HUES48 (cell line): ENCODE measurements around the gene GRK4.

ENCODE experiments used
- H3K27ac ChIP-seq: one replicate; pipeline ENCODE4 v1.7.0; 2013; ENCODE audit warnings: low read depth, low read length, inconsistent platforms
- H3K27me3 ChIP-seq: 2 replicates; pipeline ENCODE4 v1.6.1; 2013; ENCODE audit warnings: mild to moderate bottlenecking, low read length; ENCODE audit not compliant: control insufficient read depth, insufficient read depth
- H3K36me3 ChIP-seq: 2 replicates; pipeline ENCODE4 v1.6.1; 2013; ENCODE audit warnings: low read length; ENCODE audit not compliant: control insufficient read depth, insufficient read depth
- H3K4me1 ChIP-seq: 2 replicates; pipeline ENCODE4 v1.6.1; 2013; ENCODE audit warnings: mild to moderate bottlenecking, low read length; ENCODE audit not compliant: control insufficient read depth, insufficient read depth
- H3K4me3 ChIP-seq: 2 replicates; pipeline ENCODE4 v1.5.1; 2013; ENCODE audit warnings: mild to moderate bottlenecking, low read depth, low read length
- H3K9ac ChIP-seq: 2 replicates; pipeline ENCODE4 v1.6.1; 2013; ENCODE audit warnings: mild to moderate bottlenecking, low read depth, low read length, moderate library complexity
- H3K9me3 ChIP-seq: 2 replicates; pipeline ENCODE4 v1.6.1; 2013; ENCODE audit warnings: low read length; ENCODE audit not compliant: control insufficient read depth, insufficient read depth

Gene GRK4

DNA sequence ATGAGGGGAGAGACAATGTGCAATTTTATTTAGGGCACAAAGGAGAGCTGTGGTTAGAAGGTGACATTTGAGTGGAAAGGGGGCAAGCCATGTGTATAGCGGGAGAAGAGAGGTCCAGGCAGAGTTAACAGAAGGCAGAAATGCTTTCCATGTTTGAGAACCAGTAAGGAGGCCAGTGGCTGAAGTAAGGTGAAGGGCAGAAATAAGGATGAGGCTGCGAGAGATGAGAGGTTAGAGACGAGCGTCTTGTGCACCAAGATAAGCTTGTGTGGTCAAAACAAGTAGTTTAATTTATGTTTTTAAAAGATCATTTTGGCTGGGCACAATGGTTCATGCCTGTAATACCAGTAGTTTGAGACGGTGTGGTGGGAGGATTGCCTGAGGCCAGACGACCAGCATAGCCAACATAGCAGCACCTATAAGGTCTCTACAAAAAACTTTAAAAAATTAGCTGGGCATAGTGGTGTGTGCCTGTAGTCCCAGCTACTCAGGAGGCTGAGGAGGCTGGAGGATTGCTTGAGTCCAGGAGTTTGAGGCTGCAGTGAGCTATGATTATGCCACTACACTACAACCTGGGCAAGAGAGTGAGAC, 119.6 kb downstream of the GRK4 start:
- Histone ChIP-seq H3K27ac (no peak overlapping the region), H3K9me3 (no peaks in the 10 kb centered on the region), H3K4me1 (no peaks in the 10 kb centered on the region), H3K27me3 (no peaks in the 10 kb centered on the region), H3K4me3 (no peak overlapping the region), H3K9ac (no peak overlapping the region), H3K36me3 (peaks cover 13% of the 10 kb centered on the region)

DNA sequence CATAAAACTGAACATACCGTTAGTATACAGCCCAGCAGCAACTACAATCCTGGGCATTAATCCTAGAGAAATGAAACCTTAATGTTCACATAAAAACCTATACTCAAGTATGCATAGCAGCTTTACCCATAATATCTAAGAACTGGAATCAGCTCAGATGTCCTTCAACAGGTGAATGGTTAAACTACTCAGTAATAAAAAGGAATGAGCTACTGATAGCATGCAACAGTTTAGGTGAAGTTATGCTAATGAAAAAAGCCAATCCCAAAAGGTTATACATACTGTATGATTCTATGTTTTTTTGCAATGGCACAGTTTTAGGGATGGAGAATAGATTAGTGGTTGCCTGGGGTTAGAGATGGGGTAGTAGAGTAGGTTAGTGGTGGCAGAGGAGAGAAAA, 120.4 kb downstream of the GRK4 start:
- Histone ChIP-seq H3K27ac (no peak overlapping the region), H3K4me1 (no peaks in the 10 kb centered on the region), H3K36me3 (peaks cover 17% of the 10 kb centered on the region), H3K27me3 (no peaks in the 10 kb centered on the region), H3K9me3 (no peaks in the 10 kb centered on the region), H3K4me3 (no peak overlapping the region), H3K9ac (no peak overlapping the region)

GRCh38 chr4:3085948-3086670, 122.7 kb downstream of the GRK4 start:
- H3K9me3 ChIP-seq = no peaks in the 10 kb centered on the region
- no peak overlapping the region for H3K9ac ChIP-seq
- H3K4me3 ChIP-seq = no peak overlapping the region
- peaks cover 34% of the 10 kb centered on the region for H3K36me3 ChIP-seq
- no peaks in the 10 kb centered on the region for H3K4me1 ChIP-seq
- no peak overlapping the region for H3K27ac ChIP-seq
- H3K27me3 ChIP-seq = no peaks in the 10 kb centered on the region

- no peak overlapping the region for H3K4me3 ChIP-seq
- H3K4me1 ChIP-seq = no peaks in the 10 kb centered on the region
- H3K9me3 ChIP-seq = no peaks in the 10 kb centered on the region
- no peak overlapping the region for H3K9ac ChIP-seq
- H3K36me3 ChIP-seq = peaks cover 40% of the 10 kb centered on the region
- no peaks in the 10 kb centered on the region for H3K27me3 ChIP-seq
- no peak overlapping the region for H3K27ac ChIP-seq
Measured at GRCh38 chr4:3087115-3087797, 123.9 kb downstream of the GRK4 start.
